Measurements from ENCODE around the gene PCSK2. TPM values are rescaled to one million over a fixed set of nuclear protein-coding genes. Genes with fewer than 3 reads are reported as not detected.

The PCSK2 gene
- total and polyA plus RNA-seq, 2 of the 8 experiments (the other 6 are each of a cell fraction or from before 2014, with no cell fraction given), result 1.9 to 4.2 TPM

GRCh38 chr20:17316316-17317038 is 89.6 kb downstream of the PCSK2 start:
- no peak overlapping the region for H3K4me3 ChIP-seq (ENCODE audit: extremely low read depth in 1 of 4, insufficient read depth in 2 of 4, low read depth in 3 of 4, low read length in 4 of 4)
- CTCF ChIA-PET (ENCODE audit: partially characterized antibody), result interaction anchor here (0.9 to 1.3 kb wide), 4 partner anchors 12 to 55 kb away, joined by 3 to 4 read pairs (median 3); no protein-coding TSS in a partner anchor

More at GRCh38 chr20:17316316-17317038, 89.6 kb downstream of the PCSK2 start:
- H4K91ac ChIP-seq (replicated peaks; ENCODE audit: insufficient read length, low read length), result no peak overlapping the region
- FAIRE-seq, result no peak
- no peak overlapping the region for H3K23ac ChIP-seq (ENCODE audit: insufficient read length)
- H3K79me2 ChIP-seq (ENCODE audit: control insufficient read depth in 1 of 2, insufficient read depth in 2 of 2, low read length in 2 of 2), result no peaks in the 10 kb centered on the region
- 0 out of 7 replicates have a peak, but pooled peaks cover 0 to 2% (median 0%) of the 10 kb centered on the region in 4 experiments for H3K4me1 ChIP-seq (replicated peaks in 1 of 4; ENCODE audit: control insufficient read depth in 3 of 4, insufficient read depth in 4 of 4, low read length in 3 of 4)
- no peaks in the 10 kb centered on the region for H3K36me3 ChIP-seq (ENCODE audit: control insufficient read depth in 2 of 4, insufficient read depth in 4 of 4, low read length in 3 of 4)
- no peak overlapping the region for H3K56ac ChIP-seq (replicated peaks; ENCODE audit: insufficient read length, low read depth, low read length)
- H3K14ac ChIP-seq (ENCODE audit: insufficient read length), result no peak overlapping the region
- no peak overlapping the region for H3K27ac ChIP-seq (ENCODE audit: low read depth, low read length)
- no peak overlapping the region for H3K4me2 ChIP-seq (ENCODE audit: insufficient read depth in 1 of 2, low read depth in 2 of 2, low read length in 2 of 2)
- H3K9ac ChIP-seq (replicated peaks in 1 of 4; ENCODE audit: extremely low read depth in 1 of 4, low read depth in 3 of 4, low read length in 3 of 4), result no peak overlapping the region
- no peak overlapping the region for H3K4ac ChIP-seq (replicated peaks; ENCODE audit: insufficient read length, low read depth, low read length)
- no peak overlapping the region for H2AFZ ChIP-seq (ENCODE audit: low read length)
- no peak overlapping the region for H2BK120ac ChIP-seq (replicated peaks; ENCODE audit: low read depth, low read length)
- TF ChIP-seq POLR2AphosphoS5 (IDR thresholded peaks at IDR 0.05; ENCODE audit: low read depth, low read length) (no peak), TCF12 (IDR thresholded peaks at IDR 0.05; ENCODE audit: low read depth, low read length) (no peak), YY1 (IDR thresholded peaks at IDR 0.05; ENCODE audit: low read depth, low read length) (no peak), SAP30 (IDR thresholded peaks at IDR 0.05; ENCODE audit: insufficient read depth, insufficient replicate concordance, low read length) (no peak), TBP (IDR thresholded peaks at IDR 0.05; ENCODE audit: low read depth, low read length) (no peak), SP2 (IDR thresholded peaks at IDR 0.05; ENCODE audit: low read length) (no peak), POU5F1 (IDR thresholded peaks at IDR 0.05; ENCODE audit: low read depth, low read length) (no peak), RAD21 (IDR thresholded peaks at IDR 0.05 in 1 of 2, conservative IDR thresholded peaks at IDR 0.05 in 1 of 2; ENCODE audit: low read depth in 2 of 2, low read length in 2 of 2) (no peak)
- TF ChIP-seq, protein P1, sequence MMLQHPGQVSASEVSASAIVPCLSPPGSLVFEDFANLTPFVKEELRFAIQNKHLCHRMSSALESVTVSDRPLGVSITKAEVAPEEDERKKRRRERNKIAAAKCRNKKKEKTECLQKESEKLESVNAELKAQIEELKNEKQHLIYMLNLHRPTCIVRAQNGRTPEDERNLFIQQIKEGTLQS (IDR thresholded peaks at IDR 0.05; ENCODE audit: insufficient read depth, low read depth, low read length), result no peak
- TF ChIP-seq, protein P2, sequence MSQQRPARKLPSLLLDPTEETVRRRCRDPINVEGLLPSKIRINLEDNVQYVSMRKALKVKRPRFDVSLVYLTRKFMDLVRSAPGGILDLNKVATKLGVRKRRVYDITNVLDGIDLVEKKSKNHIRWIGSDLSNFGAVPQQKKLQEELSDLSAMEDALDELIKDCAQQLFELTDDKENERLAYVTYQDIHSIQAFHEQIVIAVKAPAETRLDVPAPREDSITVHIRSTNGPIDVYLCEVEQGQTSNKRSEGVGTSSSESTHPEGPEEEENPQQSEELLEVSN (IDR thresholded peaks at IDR 0.05), result no peak
- H3K9me3 ChIP-seq (ENCODE audit: insufficient read depth in 2 of 2, low read depth in 1 of 2, low read length in 1 of 2), result no peaks in the 10 kb centered on the region
- H3K79me1 ChIP-seq (ENCODE audit: low read depth, low read length), result no peaks in the 10 kb centered on the region
- no peak overlapping the region for H3K18ac ChIP-seq (ENCODE audit: extremely low read depth, low read length)
- WGBS, 2 experiments (ENCODE audit: extremely low coverage in 1 of 2, insufficient coverage in 1 of 2, insufficient read length in 1 of 2, insufficient replicate concordance in 2 of 2, low coverage in 1 of 2, low lambda C conversion rate in 2 of 2, missing lambda C conversion rate in 1 of 2), result 63% methylated on average over 2 of the region's 2 CpGs; no CpG with 5 or more reads in 1 of the 2 experiments
- no peaks in the 10 kb centered on the region for H3K27me3 ChIP-seq (replicated peaks in 1 of 4; ENCODE audit: control insufficient read depth in 3 of 4, extremely low read depth in 1 of 4, insufficient read depth in 3 of 4, low read length in 3 of 4)
- H2BK5ac ChIP-seq (ENCODE audit: low read depth, low read length), result no peak overlapping the region
- no peak overlapping the region for H4K8ac ChIP-seq (ENCODE audit: extremely low read depth, insufficient read depth, low read length)
- no peak overlapping the region for H4K5ac ChIP-seq (ENCODE audit: insufficient read length, low read depth, low read length)
- no peaks in the 10 kb centered on the region; the same call in 1 of the 2 replicates for H3K23me2 ChIP-seq (ENCODE audit: low read depth, low read length)
- H2BK12ac ChIP-seq (ENCODE audit: low read depth, low read length), result no peak overlapping the region
- POLR2A ChIA-PET (ENCODE audit: partially characterized antibody), result no interaction called here
- no peak for DNase-seq (ENCODE audit: low read depth in 1 of 2, low spot score in 2 of 2)
- no peak overlapping the region for H2BK20ac ChIP-seq (ENCODE audit: low read length)
- no peak overlapping the region for H2AK5ac ChIP-seq (ENCODE audit: low read depth, low read length)
- no peak overlapping the region for H2BK15ac ChIP-seq (ENCODE audit: low read length)
- no peaks in the 10 kb centered on the region for H4K20me1 ChIP-seq (replicated peaks in 1 of 2; ENCODE audit: control insufficient read depth in 1 of 2, insufficient read depth in 2 of 2, low read length in 2 of 2)

Measured in H1 (cell line).